ENCODE results near the gene RTRAF.

The RTRAF gene

GRCh38 chr14:51996148-51996746 lies 6.9 kb downstream of the RTRAF start:
- no peak for DNase-seq

DNA sequence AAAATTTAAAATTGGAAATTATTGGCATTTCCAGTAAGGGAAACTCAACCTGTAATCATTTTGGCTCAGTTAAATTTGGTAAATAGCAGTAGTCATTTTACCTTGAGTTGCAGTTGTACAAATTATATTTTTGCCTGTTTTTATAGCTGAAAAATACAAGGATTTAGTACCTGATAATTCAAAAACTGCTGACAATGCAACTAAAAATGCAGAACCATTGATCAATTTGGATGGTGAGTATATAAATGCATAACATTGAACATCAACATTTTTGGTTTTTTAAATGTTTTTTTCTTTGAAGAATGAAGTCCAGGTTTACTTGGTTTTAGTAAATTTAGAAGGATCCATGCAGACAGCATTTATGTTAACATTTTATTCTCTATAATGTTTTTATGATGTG lies 9.0 kb downstream of the RTRAF start:
- no peak for DNase-seq

DNA sequence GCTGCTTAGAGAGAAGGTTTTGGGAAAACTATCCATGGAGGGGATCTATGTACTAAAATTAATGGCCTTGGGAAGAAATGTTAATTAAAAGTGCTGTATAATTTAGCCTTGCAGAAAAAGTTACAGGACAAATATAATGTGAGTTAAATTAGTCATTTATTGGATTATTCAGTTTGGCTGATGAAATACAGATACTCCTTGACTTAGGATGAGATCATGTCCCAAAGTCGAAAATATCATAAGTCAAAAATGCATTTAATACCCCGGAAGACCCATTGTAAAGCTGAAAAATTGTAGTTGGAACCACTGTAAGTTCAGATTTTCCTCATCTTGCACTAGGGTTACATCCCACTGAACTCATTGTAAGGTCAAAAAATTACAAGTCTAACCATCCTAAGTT lies 9.7 kb downstream of the RTRAF start:
- no peak for DNase-seq

- DNase-seq: no peak
These were observed 10.8 kb downstream of the RTRAF start for GRCh38 chr14:52000019-52000582.

DNA sequence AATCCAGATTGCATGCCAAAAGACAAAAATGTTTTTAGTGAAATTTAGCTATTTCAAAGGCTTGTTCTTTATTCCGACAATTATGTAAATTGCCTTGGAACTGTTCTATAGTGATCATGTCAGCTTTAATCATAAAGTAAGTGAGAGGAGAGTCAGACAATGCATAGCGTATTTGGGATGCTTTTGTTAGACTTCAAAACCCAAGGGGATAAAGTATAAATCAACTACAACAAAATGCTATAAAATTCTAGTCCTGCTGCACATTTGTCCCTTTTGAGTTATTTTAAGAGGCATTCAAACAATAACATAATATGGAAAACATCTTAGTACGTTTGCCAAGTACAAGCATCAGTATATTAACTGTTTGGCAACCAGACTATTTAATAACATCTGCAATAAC lies 11.3 kb downstream of the RTRAF start:
- no peak for DNase-seq

- no peak for DNase-seq
These were observed 13.2 kb downstream of the RTRAF start for GRCh38 chr14:52002542-52002941.

DNA sequence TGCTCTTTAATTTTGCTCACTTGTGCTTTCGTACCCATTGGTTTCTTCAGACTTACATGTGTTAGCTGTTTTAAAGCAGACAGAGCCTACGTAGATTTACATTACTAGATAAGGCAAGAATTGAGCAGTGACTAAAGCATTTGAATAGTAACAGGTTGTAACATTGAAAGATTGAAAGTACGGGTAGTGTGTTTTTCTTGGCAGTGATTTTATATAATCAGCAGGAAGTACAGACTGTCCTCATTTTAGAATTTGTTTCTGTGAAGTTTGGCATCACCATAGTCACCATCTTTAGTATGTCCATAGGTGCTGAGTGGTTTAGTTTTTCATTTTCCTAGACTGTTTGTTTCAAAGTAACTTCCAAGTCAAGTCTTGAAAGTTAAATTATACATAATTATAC lies 14.0 kb downstream of the RTRAF start:
- no peak for DNase-seq

- no peak for DNase-seq
These were observed 16.3 kb downstream of the RTRAF start for GRCh38 chr14:52005625-52006024.

GRCh38 chr14:52006361-52006760 lies 17.0 kb downstream of the RTRAF start:
- DNase-seq: no peak

DNA sequence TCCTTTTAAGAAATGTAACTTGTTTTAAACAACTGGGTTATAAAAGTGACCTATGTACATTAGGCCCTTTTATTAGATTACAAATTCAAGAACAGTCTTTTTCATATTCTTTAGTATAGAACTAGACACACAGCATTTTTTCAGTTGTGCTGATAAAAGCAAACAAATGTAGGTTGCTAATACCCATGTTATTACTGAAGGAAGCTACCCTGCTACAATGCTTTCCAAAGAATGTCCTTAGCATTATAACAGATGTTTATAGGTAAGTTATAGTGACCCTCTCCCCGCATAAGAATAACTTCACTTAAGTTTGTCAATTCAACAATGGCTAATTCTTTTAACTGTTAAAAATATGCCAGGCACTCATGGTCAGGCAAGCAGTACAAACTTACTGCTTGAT lies 17.9 kb downstream of the RTRAF start:
- DNase-seq: no peak

GRCh38 chr14:52007637-52008036 lies 18.3 kb downstream of the RTRAF start:
- no peak for DNase-seq

GRCh38 chr14:52008136-52008535 lies 18.8 kb downstream of the RTRAF start:
- DNase-seq: no peak

DNA sequence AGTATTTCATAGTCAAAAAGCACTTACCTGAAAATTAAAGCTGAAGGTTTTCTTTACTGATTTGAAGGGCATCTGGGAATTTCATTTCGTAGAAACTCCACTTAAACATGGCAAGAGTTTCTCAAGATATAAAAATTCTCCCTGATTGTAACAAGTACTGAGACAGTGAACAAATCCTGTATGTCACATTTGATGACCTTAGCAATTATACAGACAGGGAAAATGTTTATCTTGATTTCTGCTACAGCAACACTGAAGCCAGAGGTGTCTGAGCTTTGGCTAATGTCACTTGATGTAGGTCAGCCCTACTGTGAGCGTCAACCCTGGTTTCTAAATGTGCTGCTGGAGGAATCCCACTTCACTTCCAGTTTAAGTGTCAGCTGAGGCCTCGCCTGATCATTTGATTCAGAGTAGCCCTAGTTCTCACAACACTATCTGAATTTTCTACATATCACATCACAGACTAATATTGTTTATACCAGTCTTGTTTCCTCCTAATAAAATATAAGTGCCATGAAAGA lies 20.9 kb downstream of the RTRAF start:
- DNase-seq: no peak

DNA sequence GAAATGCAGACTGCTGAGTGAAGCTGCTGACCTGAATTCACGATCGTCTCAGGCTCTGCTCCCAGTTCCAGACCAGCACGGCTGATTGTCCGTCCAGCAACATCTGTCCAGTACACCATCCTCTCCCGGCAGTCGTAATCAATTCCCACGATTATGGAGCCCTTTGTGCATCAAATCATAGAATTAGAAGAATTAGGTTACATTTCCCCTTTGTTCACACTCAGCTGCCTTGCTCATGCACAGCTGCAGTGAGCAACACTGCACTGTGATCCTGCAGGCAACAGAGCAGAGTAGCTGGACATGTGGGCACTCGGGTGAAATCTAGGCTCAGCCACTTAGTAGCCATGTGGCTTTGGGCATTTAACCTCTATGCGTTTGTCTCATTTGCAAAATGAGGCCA lies 22.2 kb downstream of the RTRAF start:
- DNase-seq: no peak

DNA sequence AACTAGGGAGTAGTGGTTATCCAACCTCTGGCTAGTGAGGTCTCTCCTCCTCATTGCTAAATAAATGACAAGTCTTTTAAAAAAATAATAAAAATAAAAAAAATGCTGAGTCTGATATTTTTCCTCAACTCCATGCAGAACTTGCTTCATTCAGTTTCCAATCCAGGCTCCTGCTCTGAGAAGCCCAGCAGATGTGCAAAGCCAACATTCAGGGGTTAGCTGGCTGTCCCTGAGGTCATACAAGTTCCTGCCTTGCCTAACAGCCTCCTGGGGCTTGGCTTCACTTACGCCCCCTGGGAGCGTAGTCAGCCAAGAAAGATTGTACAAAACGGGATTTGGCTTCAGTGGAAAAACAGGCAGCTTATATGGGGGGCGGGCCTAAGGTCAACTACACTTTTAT lies 23.3 kb downstream of the RTRAF start:
- no peak for DNase-seq

- no peak for DNase-seq
These were observed 24.7 kb downstream of the RTRAF start for GRCh38 chr14:52013984-52014600.

- DNase-seq: no peak
These were observed 25.4 kb downstream of the RTRAF start for GRCh38 chr14:52014601-52015267.

- DNase-seq: no peak
These were observed 26.2 kb downstream of the RTRAF start for GRCh38 chr14:52015411-52016030.

GRCh38 chr14:52018252-52018651 lies 28.9 kb downstream of the RTRAF start:
- no peak for DNase-seq

- DNase-seq: no peak
These were observed 29.6 kb downstream of the RTRAF start for GRCh38 chr14:52018970-52019369.

- no peak for DNase-seq
These were observed 30.9 kb downstream of the RTRAF start for GRCh38 chr14:52020161-52020714.

DNA sequence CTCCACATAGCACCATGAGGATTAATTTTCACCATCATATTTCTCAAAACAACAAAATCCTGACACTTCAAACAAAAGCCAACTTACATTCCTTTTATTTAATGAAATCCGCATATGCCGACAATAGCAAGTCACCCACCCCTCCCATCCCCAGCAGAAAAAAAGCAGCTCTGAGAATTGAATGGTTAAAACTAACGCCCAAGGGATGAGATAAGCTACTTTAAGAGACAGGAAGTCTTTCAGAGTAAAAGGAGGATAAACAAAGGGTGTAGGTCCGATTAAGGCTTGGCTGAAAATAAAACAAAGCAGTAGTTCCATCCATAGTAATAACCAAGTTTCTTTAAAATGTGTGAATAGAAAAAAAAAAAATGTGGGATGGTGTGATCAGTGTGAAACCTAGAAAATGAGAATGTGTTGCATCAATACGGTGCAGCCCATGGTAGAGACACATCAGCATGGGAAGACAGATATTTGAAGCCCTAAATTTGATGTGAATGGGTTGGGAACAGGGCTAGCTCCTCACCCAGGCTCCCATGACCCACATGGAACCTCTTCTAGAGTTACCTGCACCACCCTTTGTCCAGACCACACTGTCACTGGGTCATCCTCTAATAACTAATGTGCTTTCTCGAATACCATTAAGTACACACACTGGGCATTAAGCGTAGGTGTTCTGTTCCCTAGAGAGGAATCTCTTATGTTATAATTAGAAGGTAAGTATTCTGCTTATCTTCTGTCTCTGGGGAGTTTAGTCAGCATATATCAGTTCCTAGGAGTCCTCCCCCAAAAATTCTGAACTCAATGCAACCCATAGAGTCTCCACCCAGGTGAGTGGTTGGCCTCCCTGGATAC lies 31.7 kb downstream of the RTRAF start:
- DNase-seq: no peak
